ENCODE data around the gene ARHGEF12. TPM values are rescaled to one million over a fixed set of nuclear protein-coding genes. Genes with fewer than 3 reads are reported as not detected.

Gene ARHGEF12
- total RNA-seq, 4 donors from 2014 or later, result 75.9 to 116 (median 94.3) TPM

- in situ Hi-C loops (cut with MboI; ENCODE audit: low pct_ligation_motif_present in 1 of 4, low pct_unique_long_range_greater_than_20kb in 1 of 4, low sequenced_read_pairs in 3 of 4) (loop anchor here in 1 of 4 donors (25.0 kb wide), 1 partner anchor 110 kb away; the partner anchor contains the start of genes ARHGEF12 and TLCD5), intact Hi-C loops (cut with DNase I; ENCODE audit: low total_unique reads) (no loop called here)
- no peak for DNase-seq
- Histone ChIP-seq H3K27ac (no peak overlapping the region), H3K9me3 (no peaks in the 10 kb centered on the region), H3K27me3 (no peaks in the 10 kb centered on the region), H3K4me3 (no peak overlapping the region), H3K4me1 (no peaks in the 10 kb centered on the region), H3K36me3 (peaks cover 1 to 83% (median 35%) of the 10 kb centered on the region in 4 donors)
- TF ChIP-seq POLR2AphosphoS5 (IDR thresholded peaks at IDR 0.05) (no peak), POLR2A (IDR thresholded peaks at IDR 0.05) (no peak), EP300 (IDR thresholded peaks at IDR 0.05; ENCODE audit: low read depth) (no peak), CTCF (IDR thresholded peaks at IDR 0.05) (no peak)
- WGBS, 2 donors (ENCODE audit: low coverage in 1 of 2), result 92 to 93% methylated on average over 7 of the region's 7 CpGs
These were observed 110.6 kb downstream of the ARHGEF12 start for GRCh38 chr11:120446802-120447201.

GRCh38 chr11:120448240-120448639, 112.0 kb downstream of the ARHGEF12 start:
- peaks cover 1 to 83% (median 39%) of the 10 kb centered on the region in 4 donors for H3K36me3 ChIP-seq
- TF ChIP-seq POLR2AphosphoS5 (IDR thresholded peaks at IDR 0.05) (no peak), POLR2A (IDR thresholded peaks at IDR 0.05) (no peak), CTCF (IDR thresholded peaks at IDR 0.05) (no peak), EP300 (IDR thresholded peaks at IDR 0.05; ENCODE audit: low read depth) (no peak)
- no peak overlapping the region for H3K4me3 ChIP-seq
- no peaks in the 10 kb centered on the region for H3K4me1 ChIP-seq
- in situ Hi-C loops (cut with MboI; ENCODE audit: low pct_ligation_motif_present in 1 of 4, low pct_unique_long_range_greater_than_20kb in 1 of 4, low sequenced_read_pairs in 3 of 4), result loop anchor here in 1 of 4 donors (25.0 kb wide), 1 partner anchor 111 kb away; the partner anchor contains the start of genes ARHGEF12 and TLCD5
- no peak for DNase-seq
- intact Hi-C loops (cut with DNase I; ENCODE audit: low total_unique reads), result no loop called here
- WGBS, 2 donors (ENCODE audit: low coverage in 1 of 2), result 93% methylated on average over 3 of the region's 3 CpGs
- no peak overlapping the region for H3K27ac ChIP-seq
- no peaks in the 10 kb centered on the region for H3K9me3 ChIP-seq
- H3K27me3 ChIP-seq, result no peaks in the 10 kb centered on the region

- Histone ChIP-seq H3K4me1 (no peaks in the 10 kb centered on the region), H3K9me3 (no peaks in the 10 kb centered on the region), H3K36me3 (peaks cover 0 to 72% (median 35%) of the 10 kb centered on the region in 4 donors), H3K27me3 (no peaks in the 10 kb centered on the region), H3K4me3 (no peak overlapping the region), H3K27ac (no peak overlapping the region)
- intact Hi-C loops (cut with DNase I; ENCODE audit: low total_unique reads) (no loop called here), in situ Hi-C loops (cut with MboI; ENCODE audit: low pct_ligation_motif_present in 1 of 4, low pct_unique_long_range_greater_than_20kb in 1 of 4, low sequenced_read_pairs in 3 of 4) (no loop called here)
- DNase-seq, result no peak
- TF ChIP-seq POLR2AphosphoS5 (IDR thresholded peaks at IDR 0.05) (no peak), CTCF (IDR thresholded peaks at IDR 0.05) (no peak), EP300 (IDR thresholded peaks at IDR 0.05; ENCODE audit: low read depth) (no peak), POLR2A (IDR thresholded peaks at IDR 0.05) (no peak)
These were observed 119.3 kb downstream of the ARHGEF12 start for GRCh38 chr11:120455487-120455886.

GRCh38 chr11:120457996-120458395, 121.8 kb downstream of the ARHGEF12 start:
- no peak overlapping the region for H3K27ac ChIP-seq
- H3K27me3 ChIP-seq, result no peaks in the 10 kb centered on the region
- DNase-seq, result no peak
- H3K9me3 ChIP-seq, result no peaks in the 10 kb centered on the region
- in situ Hi-C loops (cut with MboI; ENCODE audit: low pct_ligation_motif_present in 1 of 4, low pct_unique_long_range_greater_than_20kb in 1 of 4, low sequenced_read_pairs in 3 of 4) (no loop called here), intact Hi-C loops (cut with DNase I; ENCODE audit: low total_unique reads) (no loop called here)
- no peaks in the 10 kb centered on the region for H3K4me1 ChIP-seq
- peaks cover 0 to 77% (median 35%) of the 10 kb centered on the region in 4 donors for H3K36me3 ChIP-seq
- no peak overlapping the region for H3K4me3 ChIP-seq
- TF ChIP-seq POLR2AphosphoS5 (IDR thresholded peaks at IDR 0.05), result no peak
- TF ChIP-seq POLR2A (IDR thresholded peaks at IDR 0.05), result no peak
- TF ChIP-seq CTCF (IDR thresholded peaks at IDR 0.05), result no peak
- no peak for TF ChIP-seq EP300 (IDR thresholded peaks at IDR 0.05; ENCODE audit: low read depth)
- 67 to 68% methylated on average over 1 of the region's 1 CpG for WGBS, 2 donors (ENCODE audit: low coverage in 1 of 2)

All from transverse colon (tissue), 4 donors.